ENCODE data around the gene GPHB5. TPM values are rescaled to one million over a fixed set of nuclear protein-coding genes. Genes with fewer than 3 reads are reported as not detected.

The GPHB5 gene
- total RNA-seq, 1 donor from 2014 or later: not detected

GRCh38 chr14:63268771-63269170, 50.0 kb downstream of the GPHB5 start:
- TF ChIP-seq CTCF (IDR thresholded peaks at IDR 0.05; ENCODE audit: unreplicated experiment): no peak
- H3K27me3 Mint-ChIP-seq (ENCODE audit: low read depth): no peaks in the 10 kb centered on the region
- H3K9me3 Mint-ChIP-seq: peaks cover 4% of the 10 kb centered on the region
- H3K27ac Mint-ChIP-seq: no peak overlapping the region
- no peak overlapping the region for H3K4me3 Mint-ChIP-seq
- peaks cover 5% of the 10 kb centered on the region for H3K36me3 Mint-ChIP-seq
- H3K4me1 Mint-ChIP-seq: peaks cover 13% of the 10 kb centered on the region
- DNase-seq (ENCODE audit: low spot score in 2 of 2, unreplicated experiment in 2 of 2): no peak

GRCh38 chr14:63267171-63267570, 51.6 kb downstream of the GPHB5 start:
- H3K4me1 Mint-ChIP-seq: peaks cover 13% of the 10 kb centered on the region

GRCh38 chr14:63266106-63266505, 52.6 kb downstream of the GPHB5 start:
- TF ChIP-seq CTCF (IDR thresholded peaks at IDR 0.05; ENCODE audit: unreplicated experiment): no peak
- DNase-seq (ENCODE audit: low spot score in 2 of 2, unreplicated experiment in 2 of 2): no peak
- Mint-ChIP-seq H3K9me3 (peaks cover 4% of the 10 kb centered on the region), H3K4me1 (peaks cover 13% of the 10 kb centered on the region), H3K36me3 (peaks cover 5% of the 10 kb centered on the region), H3K27ac (peak overlapping the region; percentile 19), H3K4me3 (no peak overlapping the region), H3K27me3 (ENCODE audit: low read depth) (no peaks in the 10 kb centered on the region)

More at GRCh38 chr14:63267171-63267570, 51.6 kb downstream of the GPHB5 start:
- H3K27me3 Mint-ChIP-seq (ENCODE audit: low read depth): no peaks in the 10 kb centered on the region
- DNase-seq (ENCODE audit: low spot score in 2 of 2, unreplicated experiment in 2 of 2): no peak
- H3K4me3 Mint-ChIP-seq: no peak overlapping the region
- H3K36me3 Mint-ChIP-seq: peaks cover 5% of the 10 kb centered on the region
- no peak overlapping the region for H3K27ac Mint-ChIP-seq
- TF ChIP-seq CTCF (IDR thresholded peaks at IDR 0.05; ENCODE audit: unreplicated experiment): no peak
- H3K9me3 Mint-ChIP-seq: peaks cover 4% of the 10 kb centered on the region

Other genes starting within 250 kb of the GPHB5 start
- 12.3 to 15.7 TPM (median 15.2 TPM) in 3 replicates for gene RHOJ, start 114.5 kb downstream of the GPHB5 start, total RNA-seq
- 57.1 to 58.5 TPM (median 58.2 TPM) in 3 replicates for gene PPP2R5E, start 224.4 kb upstream of the GPHB5 start, total RNA-seq

Data from mesothelial cell of epicardium (in vitro differentiated cells).